Rectal smooth muscle tissue (tissue), 1 donor: ENCODE measurements around the gene CCDC60.
"Not testable (repeated sequence)": the region's sequence is repeated elsewhere in the genome, so short reads cannot be mapped to it uniquely, and the experiment has no call there.

Source experiments
- H3K27ac ChIP-seq: one replicate; pipeline ENCODE4 v1.7.0; 2013; ENCODE audit warnings: low read depth, low read length, inconsistent platforms
- H3K27me3 ChIP-seq: one replicate; pipeline ENCODE4 v1.7.0; 2013; ENCODE audit warnings: low read length; ENCODE audit not compliant: control insufficient read depth, insufficient read depth
- H3K36me3 ChIP-seq: one replicate; pipeline ENCODE4 v1.7.0; 2013; ENCODE audit warnings: low read length; ENCODE audit not compliant: control insufficient read depth, insufficient read depth
- H3K4me1 ChIP-seq: one replicate; pipeline ENCODE4 v1.7.0; 2013; ENCODE audit warnings: low read length; ENCODE audit not compliant: control insufficient read depth, insufficient read depth
- H3K4me3 ChIP-seq: one replicate; pipeline ENCODE4 v1.7.0; 2013; ENCODE audit warnings: low read length
- H3K9ac ChIP-seq: one replicate; pipeline ENCODE4 v1.7.0; 2013; ENCODE audit warnings: low read length

CCDC60 gene

DNA sequence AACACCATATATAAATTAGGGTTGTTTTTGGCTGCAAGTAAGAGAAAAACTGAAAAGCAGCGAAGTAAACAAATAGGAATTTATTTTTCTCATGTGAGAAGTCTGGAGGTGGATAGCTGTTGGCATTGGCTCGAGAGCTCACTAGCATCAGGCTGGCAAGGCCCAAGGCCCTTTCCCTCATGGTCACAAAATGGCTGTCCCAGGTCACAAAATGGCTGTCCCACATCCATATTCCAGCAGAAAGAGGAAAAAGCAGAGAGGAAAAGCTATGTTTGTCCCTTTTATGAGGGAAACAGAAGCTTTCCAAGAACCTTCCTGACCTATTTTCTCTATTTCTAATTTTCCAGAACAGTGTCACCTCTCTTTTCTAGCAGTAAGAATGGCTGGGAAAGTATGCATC, 7.5 kb downstream of the CCDC60 start:
- Histone ChIP-seq H3K4me1 (no peaks in the 10 kb centered on the region), H3K27ac (no peak overlapping the region), H3K4me3 (no peak overlapping the region), H3K36me3 (no peaks in the 10 kb centered on the region), H3K27me3 (no peaks in the 10 kb centered on the region), H3K9ac (no peak overlapping the region)

DNA sequence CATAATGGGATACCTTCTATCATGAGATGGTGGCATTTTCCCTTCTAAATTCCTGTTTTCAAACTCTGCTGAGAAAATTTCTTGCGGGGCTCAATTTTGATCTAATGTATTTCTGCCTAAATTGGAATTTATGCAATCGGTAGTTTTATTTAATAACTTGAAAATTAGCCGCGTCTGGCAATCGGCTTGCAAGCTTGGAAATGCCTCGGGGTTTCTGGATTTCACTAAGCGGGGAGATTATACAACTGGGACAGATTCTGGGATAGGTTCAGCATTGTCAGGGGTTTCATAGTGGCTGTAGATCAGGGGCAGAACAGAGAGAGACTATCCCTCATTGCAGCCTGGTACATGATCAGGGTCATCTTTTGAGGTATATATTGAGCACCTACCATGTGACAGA, 8.6 kb downstream of the CCDC60 start:
- H3K9ac ChIP-seq = no peak overlapping the region
- no peak overlapping the region for H3K4me3 ChIP-seq
- H3K27ac ChIP-seq = no peak overlapping the region
- no peaks in the 10 kb centered on the region for H3K27me3 ChIP-seq
- no peaks in the 10 kb centered on the region for H3K36me3 ChIP-seq
- H3K4me1 ChIP-seq = no peaks in the 10 kb centered on the region

DNA sequence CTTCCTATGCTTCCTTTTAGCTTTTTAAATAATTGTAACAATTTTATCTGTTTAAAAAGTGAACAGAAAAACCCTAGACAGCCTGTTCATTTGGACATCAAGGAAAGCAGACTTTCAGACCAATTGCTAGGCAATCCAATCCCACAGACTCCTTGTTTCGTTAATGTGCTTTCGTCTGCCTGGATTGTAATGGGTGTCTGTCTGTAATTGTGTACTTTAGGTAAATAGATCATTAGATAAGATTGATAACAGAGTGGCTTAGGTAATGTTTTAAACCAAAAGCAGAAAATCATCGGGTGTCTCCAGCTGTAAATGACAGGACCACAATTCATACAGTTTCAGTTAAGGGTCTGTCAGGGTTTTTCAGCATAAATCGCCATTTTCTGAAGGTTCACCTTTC, 19.6 kb downstream of the CCDC60 start:
- no peaks in the 10 kb centered on the region for H3K36me3 ChIP-seq
- no peak overlapping the region for H3K9ac ChIP-seq
- peaks cover 2% of the 10 kb centered on the region for H3K27me3 ChIP-seq
- H3K27ac ChIP-seq = no peak overlapping the region
- H3K4me3 ChIP-seq = no peak overlapping the region
- no peaks in the 10 kb centered on the region for H3K4me1 ChIP-seq

DNA sequence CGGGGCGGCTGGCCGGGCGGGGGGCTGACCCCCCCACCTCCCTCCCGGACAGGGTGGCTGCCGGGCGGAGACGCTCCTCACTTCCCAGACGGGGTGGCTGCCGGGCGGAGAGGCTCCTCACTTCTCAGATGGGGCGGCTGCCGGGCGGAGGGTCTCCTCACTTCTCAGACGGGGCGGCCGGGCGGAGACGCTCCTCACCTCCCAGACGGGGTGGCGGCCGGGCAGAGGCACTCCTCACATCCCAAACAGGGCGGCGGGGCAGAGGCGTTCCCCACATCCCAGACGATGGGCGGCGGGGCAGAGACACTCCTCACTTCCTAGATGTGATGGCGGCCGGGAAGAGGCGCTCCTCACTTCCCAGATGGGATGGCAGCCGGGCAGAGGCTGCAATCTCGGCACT, 25.8 kb downstream of the CCDC60 start:
- H3K27me3 ChIP-seq, H3K9ac ChIP-seq, H3K36me3 ChIP-seq, H3K4me3 ChIP-seq, H3K4me1 ChIP-seq, H3K27ac ChIP-seq: not testable (repeated sequence)

DNA sequence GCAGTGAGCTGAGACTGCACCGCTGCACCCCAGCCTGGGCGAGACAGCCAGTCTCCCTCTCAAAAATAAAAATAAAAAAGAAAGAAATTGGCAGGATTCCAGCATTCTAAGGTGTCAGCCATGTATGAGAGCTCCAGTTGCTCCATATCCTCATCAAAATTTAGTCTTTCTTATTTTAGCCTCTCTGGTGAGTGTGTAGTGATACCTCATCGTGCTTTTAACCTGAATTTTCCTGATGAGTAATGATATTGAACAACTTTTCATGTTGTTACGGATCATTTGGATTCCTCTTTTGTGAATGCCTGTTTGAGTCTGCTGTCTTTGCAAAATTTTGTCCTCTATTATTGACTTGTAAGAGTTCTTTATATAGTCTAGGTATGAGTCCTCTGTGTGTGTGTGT, 28.5 kb downstream of the CCDC60 start:
- Histone ChIP-seq H3K9ac (no peak overlapping the region), H3K36me3 (no peaks in the 10 kb centered on the region), H3K4me3 (no peak overlapping the region), H3K27ac (no peak overlapping the region), H3K27me3 (no peaks in the 10 kb centered on the region), H3K4me1 (no peaks in the 10 kb centered on the region)

DNA sequence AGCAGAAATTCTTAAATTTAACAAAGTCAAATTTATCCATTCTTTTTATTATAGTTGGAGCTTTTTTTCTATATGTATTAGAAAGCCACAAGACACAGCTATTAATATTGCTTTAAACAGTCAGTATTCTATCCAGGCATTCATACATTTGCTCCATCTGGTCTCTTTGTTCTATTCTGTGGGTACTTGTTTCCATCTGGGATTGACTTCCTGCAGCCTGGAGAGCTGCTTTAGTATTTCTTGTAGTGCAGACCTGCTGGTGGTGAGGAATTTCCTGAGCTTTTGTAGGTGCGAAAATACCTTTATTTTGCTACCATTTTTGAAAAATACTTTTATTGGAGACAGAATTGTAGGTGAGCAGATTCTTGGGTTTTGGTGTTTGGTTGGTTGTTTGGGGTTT, 29.0 kb downstream of the CCDC60 start:
- Histone ChIP-seq H3K27me3 (no peaks in the 10 kb centered on the region), H3K36me3 (no peaks in the 10 kb centered on the region), H3K4me3 (no peak overlapping the region), H3K27ac (no peak overlapping the region), H3K9ac (no peak overlapping the region), H3K4me1 (peaks cover 3% of the 10 kb centered on the region)

DNA sequence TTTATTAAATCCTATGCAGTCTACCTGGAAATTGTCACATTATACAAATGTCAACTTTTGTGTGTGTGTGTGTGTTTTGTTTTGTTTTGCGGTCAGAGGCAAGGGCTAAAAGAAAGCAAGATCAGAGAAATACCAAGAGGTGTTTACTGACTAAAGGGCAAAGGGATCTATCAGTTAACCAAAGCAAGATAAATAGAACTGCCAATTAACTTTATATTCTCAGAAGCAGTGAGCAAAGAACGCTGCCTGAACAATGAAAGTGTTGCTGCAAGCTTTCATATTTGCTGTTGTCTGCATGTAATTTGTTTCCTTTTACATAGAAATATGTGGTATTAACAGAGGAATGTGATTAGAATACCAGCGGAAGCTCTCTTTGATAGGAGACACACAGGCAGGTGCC, 30.9 kb downstream of the CCDC60 start:
- Histone ChIP-seq H3K9ac (no peak overlapping the region), H3K4me1 (peaks cover 17% of the 10 kb centered on the region), H3K36me3 (no peaks in the 10 kb centered on the region), H3K27me3 (no peaks in the 10 kb centered on the region), H3K27ac (no peak overlapping the region), H3K4me3 (no peak overlapping the region)

DNA sequence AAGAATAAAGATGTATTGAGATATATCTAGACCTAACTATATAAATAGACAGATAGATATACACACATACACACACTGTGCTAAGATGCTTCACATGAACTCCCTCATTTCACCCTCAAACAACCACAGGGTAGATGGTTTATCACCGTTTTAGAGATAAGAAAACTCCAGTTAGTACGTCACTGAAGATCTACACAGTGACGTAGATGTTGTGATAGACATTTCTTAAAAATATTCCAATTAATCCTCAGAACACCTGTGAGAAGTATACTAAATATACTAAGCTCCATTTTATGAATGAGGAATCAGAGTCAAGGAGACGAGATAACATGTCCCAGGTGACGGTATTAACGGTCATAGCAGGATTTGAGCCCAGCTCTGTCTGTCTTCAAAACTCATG, 31.5 kb downstream of the CCDC60 start:
- H3K27ac ChIP-seq = no peak overlapping the region
- peaks cover 17% of the 10 kb centered on the region for H3K4me1 ChIP-seq
- no peak overlapping the region for H3K4me3 ChIP-seq
- no peaks in the 10 kb centered on the region for H3K36me3 ChIP-seq
- H3K27me3 ChIP-seq = no peaks in the 10 kb centered on the region
- H3K9ac ChIP-seq = no peak overlapping the region

DNA sequence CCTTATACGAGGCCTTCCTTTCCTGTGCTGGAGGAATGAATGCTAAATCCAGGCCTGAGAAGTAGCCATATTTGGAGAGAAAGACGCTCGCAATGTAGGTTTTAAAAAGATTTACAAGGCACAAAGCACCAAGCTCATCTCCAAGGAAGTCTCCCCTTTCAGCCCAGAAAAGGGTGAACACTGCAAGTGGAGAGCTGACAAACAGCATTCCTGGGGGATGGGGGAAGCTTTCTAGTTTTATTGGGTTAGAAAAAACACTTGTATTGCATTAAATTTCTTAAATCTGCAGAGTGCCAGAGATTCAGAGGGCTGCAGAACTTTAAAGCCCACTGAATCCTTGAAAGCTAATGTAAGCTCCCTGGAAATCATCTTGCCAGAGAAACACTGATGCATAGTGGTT, 34.6 kb downstream of the CCDC60 start:
- no peak overlapping the region for H3K4me3 ChIP-seq
- H3K36me3 ChIP-seq = no peaks in the 10 kb centered on the region
- H3K4me1 ChIP-seq = peaks cover 17% of the 10 kb centered on the region
- H3K9ac ChIP-seq = no peak overlapping the region
- no peaks in the 10 kb centered on the region for H3K27me3 ChIP-seq
- H3K27ac ChIP-seq = peak overlapping the region; percentile 41

DNA sequence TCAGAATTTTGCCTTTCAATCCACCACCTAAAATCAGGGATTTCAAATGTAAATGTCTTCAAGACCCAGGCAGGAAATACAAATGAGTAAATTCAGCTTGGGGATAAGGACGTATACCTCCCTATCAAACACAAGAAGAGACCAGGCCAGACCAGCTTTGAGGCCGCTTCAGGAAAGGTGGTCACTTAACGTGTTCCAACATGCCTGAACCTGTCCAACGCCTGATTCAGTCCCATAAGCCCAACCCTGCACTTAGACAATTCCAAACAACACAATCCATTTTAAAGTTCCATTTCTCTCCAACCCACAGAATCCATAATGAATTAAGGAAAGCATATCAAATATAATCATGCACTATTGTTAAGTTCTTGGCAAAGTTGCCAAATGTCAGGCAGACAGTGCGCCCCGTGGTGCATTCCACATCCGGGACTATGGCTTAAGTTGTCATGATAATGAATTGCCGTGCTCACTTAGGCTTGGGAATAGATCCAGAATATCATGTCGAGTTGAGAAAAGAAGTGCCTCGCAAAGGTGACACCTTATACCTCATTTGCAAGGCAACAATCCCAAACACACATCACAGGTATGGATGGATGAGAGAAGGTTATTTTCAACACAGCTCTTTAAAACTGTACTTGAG, 35.5 kb downstream of the CCDC60 start:
- H3K4me1 ChIP-seq = peaks cover 17% of the 10 kb centered on the region
- peak overlapping the region; percentile 41 for H3K27ac ChIP-seq
- H3K9ac ChIP-seq = no peak overlapping the region
- no peak overlapping the region for H3K4me3 ChIP-seq
- no peaks in the 10 kb centered on the region for H3K27me3 ChIP-seq
- no peaks in the 10 kb centered on the region for H3K36me3 ChIP-seq

DNA sequence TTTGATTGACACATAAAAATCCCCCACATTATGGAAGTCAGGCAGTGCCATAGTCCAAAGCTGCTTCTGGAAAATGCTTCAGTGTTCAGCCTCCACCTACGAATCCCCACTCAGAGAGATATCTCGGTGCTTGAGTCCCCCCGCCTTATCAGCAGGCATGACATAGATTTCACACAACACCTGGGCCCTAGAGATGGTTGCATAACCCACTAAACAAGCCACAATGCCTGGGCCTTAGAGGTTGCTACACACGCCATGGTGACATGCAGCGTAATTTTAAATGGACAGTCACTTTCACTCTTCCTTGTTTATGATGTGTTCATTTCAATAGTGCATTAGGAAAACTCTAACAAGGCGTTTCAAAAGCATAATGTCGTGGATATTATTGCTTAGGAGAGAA, 38.0 kb downstream of the CCDC60 start:
- no peaks in the 10 kb centered on the region for H3K36me3 ChIP-seq
- no peak overlapping the region for H3K9ac ChIP-seq
- no peaks in the 10 kb centered on the region for H3K27me3 ChIP-seq
- H3K27ac ChIP-seq = no peak overlapping the region
- no peak overlapping the region for H3K4me3 ChIP-seq
- H3K4me1 ChIP-seq = peaks cover 17% of the 10 kb centered on the region

DNA sequence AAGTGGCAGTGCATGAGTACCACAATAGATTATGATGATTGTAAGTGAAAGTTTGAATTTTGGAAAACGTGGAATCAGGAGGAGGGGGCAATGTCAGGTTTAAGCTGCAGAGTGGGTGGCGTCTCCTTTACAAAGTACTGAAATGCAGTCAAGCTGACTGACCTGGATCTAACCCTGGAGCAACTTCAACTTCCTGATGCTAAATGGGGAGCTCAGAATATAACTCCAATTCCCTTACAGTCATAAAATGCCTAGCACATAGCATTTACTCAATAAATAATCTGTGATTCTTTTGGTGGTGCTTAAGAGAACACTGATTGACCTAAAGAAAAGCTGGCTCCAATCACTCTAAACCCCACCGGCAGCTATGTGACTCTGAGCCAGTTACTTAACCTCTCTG, 38.5 kb downstream of the CCDC60 start:
- Histone ChIP-seq H3K9ac (no peak overlapping the region), H3K27me3 (no peaks in the 10 kb centered on the region), H3K4me3 (no peak overlapping the region), H3K27ac (no peak overlapping the region), H3K4me1 (peaks cover 17% of the 10 kb centered on the region), H3K36me3 (no peaks in the 10 kb centered on the region)

DNA sequence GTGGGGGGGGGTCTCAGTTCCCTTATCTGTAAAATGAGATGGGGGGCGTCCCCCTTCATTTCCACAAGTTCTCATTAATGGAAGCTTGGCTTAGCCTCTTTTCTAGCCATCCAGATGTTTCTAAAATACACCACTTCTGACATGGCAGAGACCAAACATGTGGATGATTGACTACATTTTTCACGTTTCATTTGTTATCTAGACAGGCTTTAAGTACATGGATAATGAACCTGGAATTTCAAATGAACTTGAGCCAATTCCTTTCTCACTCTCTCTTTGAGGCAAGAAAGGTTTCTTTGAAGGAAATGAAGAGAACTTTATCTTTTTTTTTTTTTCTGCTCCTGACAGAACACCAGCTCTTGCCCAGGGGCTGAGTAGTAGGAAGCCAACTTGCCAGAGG, 39.1 kb downstream of the CCDC60 start:
- no peaks in the 10 kb centered on the region for H3K27me3 ChIP-seq
- no peak overlapping the region for H3K27ac ChIP-seq
- peaks cover 13% of the 10 kb centered on the region for H3K4me1 ChIP-seq
- H3K4me3 ChIP-seq = no peak overlapping the region
- no peaks in the 10 kb centered on the region for H3K36me3 ChIP-seq
- no peak overlapping the region for H3K9ac ChIP-seq
